ENCODE data around the gene CD79B.

The CD79B gene

DNA sequence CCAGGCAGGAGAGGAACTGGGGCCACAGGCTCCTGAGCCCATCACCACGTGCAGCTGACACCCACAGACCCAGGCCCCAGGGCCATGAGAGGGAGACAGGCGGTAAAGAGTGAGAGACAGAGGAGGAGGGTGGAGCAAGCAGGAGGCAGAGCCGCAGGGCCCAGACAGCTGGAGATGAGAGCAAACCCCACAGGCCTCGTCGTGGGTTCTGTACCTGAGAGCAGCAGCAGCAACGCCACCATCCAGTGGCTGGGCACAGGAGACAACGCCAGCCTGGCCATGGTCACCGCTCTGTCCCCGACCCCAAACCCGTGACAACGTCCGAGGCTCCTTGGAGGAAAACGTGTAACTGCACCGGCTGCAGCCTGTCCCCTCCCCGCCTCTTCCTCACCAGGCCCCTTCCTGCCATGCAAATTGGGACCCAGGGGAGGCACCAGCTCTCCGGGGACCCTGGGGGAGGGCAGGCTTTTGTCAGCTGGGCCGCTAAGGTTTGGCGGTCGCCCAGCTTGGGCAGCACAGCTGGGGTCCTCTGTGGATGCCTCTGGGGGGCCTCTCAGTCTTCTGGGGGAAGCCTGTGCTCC is at the start of gene CD79B:
CD79B (minus strand) TSS at position 351 of the 581 bp plus-strand sequence; CDS start at position 281, 70 bp downstream.
- no peak for DNase-seq

- no peak for DNase-seq
These were observed 46.4 kb upstream of the CD79B start for GRCh38 chr17:63978272-63979200.

- no peak for DNase-seq
These were observed 44.6 kb upstream of the CD79B start for GRCh38 chr17:63976702-63977101.

DNA sequence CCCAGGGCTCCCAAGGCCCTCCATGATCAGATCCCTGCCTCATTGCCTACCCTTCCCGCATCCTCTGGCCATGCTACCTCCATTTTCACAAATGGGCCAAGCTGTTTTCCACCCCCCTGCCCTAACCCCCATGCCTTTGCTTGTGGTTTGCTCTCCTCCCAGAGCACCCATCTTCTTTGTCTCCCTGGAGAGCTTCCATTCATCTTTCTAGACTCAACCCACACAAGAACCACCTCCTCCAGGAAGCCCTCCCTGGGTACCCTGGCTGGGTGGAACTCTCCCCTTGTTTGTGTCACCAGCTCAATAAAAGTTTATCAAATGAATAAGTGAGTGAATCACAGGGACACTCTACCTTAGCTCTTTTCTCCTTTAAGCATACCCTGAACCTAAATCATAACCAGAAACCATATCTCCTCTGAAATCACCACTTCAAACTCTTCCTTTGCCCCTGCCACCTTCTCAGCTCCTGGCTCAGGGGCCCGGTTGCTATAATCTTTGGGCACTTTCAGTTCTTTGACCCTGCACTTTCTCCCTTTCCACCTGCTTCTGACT is 43.5 kb upstream of the CD79B start:
- no peak for DNase-seq

- no peak for DNase-seq
These were observed 42.6 kb upstream of the CD79B start for GRCh38 chr17:63974594-63975192.

DNA sequence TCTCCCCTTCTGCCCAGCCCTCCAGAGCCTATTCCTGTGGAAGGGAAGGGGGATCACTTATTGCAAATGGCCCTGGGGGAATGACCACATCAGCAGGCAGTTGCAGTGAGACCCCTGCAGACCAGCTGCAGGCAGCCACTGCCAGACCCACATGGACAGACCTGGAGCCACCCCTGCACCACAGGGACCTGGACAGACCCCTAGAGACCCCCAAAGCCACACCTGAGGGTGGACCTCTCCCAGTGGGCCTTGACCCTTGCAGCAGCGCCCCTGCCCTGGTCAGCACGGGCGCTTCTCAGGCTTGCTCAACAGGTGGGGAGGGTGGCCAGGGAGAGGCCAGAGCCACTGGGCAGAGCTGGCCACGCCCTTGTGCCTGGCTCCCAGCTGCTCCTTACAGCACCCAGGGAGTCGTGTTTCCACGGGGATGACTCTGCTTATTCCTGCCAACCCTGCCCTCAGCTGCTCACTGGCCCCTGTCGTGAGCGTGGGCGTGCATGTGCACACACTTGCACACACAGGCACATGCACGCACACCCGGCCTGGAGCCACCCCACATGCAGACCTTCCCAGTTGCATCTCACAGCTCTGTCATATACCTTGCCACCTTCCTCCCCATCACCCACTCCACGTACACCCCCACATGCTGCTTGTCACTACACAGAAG is 41.9 kb upstream of the CD79B start:
- DNase-seq: no peak

DNA sequence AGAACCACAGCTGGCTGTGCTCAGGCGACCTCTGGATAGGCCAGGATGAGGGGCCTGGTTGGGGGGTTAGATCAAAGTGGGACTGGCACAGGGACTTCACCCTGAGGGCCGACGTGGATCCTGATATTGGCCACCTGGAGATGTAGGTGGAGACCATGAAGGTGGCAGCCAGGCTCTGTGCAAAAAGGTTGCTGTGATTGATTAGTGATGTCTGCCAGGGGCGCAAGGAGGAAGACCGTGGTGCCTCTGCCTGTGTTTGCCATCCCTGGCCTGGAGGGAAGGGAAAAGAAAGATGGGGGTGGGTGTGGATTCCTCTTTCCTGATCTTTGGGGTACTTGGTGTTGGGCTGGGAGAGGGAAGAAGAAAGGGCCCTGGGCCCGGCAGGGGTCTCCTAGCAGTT is 41.1 kb upstream of the CD79B start:
- DNase-seq: no peak

GRCh38 chr17:63972796-63973195 is 40.7 kb upstream of the CD79B start, which contains the start of gene SCN4A:
SCN4A (minus strand) TSS chr17:63972918; CDS start chr17:63972841, 77 bp downstream.
- DNase-seq: no peak

DNA sequence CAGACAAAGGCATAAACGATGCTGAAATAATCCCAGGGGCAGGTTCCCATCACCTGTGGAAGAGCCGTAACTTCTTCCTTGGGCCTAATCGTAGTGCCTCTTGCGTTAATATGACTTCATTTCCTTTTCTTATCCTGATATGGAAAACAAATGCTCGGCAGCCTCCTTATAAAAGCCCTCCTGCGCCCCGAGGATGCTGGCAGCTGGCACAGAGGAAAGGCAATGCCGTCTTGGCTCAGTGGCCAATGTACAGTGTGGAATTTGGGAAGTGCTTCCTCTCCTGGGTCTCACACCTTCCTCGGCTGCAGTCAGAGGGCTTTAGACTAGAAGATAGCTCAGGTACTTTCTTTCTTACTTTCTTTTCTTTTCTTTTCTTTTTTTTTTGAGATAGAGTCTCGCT is 37.1 kb upstream of the CD79B start:
- no peak for DNase-seq

DNA sequence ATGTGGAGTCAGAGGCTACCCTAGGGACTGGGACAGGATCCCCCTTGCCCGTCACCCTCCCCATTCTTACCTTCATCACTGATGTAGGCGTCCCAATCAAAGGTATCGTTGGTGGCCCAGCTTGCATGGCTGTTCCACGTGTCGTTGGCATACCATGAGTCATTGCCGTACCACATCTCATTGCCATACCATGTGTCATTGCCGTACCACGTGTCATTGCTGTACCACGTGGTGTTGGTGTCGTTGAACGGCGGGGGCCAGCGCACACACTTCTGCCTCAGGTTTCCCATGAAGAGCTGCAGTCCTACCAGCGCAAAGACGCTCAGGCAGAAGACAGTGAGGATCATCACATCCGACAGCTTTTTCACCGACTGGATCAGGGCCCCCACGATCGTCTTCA is 35.8 kb upstream of the CD79B start:
- no peak for DNase-seq

DNA sequence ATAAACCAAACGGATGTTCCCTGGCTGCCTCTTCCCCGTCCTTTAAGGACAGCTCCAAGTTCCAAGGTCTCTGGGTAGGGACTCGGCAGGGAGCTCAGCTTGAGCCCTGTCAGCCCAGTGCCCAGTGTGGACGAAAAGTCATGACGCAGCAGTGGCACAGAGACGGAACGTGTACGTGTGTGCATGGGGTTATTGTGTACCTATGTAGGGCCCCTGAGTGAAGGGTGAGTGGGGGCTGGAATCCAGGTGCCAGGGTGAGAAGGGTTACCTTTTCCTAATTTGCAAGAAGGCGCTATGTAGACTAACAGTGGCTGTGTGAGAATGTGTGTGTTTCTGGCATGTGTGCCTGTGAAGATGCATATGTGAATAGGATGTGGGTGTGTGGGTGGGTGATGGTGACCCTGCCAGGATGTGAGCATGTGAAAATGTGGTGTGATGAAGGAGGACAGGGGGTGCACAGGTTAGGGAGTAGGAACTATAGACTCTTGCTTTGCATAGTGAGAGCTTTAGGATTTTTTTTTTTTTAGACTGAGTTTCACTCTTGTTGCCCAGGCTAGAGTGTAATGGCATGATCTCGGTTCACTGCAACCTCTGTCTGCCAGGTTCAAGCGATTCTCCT is 34.6 kb upstream of the CD79B start:
- no peak for DNase-seq

- no peak for DNase-seq
These were observed 31.0 kb upstream of the CD79B start for GRCh38 chr17:63963123-63963522.

DNA sequence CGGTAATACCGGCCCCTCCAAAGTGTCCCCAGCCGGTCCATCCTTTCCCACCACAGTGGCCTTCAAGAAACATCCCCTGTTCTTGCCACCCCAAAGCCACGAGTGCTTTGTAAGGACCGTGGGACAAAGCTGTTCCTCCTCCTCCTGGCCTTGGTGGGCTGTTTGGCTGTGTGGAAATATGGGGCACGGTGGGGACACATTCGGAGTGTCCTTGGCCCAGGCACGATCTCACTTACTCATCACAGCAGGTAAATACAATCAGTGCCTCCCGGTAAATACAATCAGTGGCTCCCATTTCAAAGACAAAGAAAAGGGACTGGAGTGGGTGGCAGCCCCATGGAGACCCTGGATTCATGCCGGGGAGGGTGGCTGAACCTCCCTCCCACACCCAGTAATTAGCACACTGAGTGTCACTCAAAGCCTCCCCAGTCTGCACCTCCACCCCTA is 30.2 kb upstream of the CD79B start:
- DNase-seq: no peak

DNA sequence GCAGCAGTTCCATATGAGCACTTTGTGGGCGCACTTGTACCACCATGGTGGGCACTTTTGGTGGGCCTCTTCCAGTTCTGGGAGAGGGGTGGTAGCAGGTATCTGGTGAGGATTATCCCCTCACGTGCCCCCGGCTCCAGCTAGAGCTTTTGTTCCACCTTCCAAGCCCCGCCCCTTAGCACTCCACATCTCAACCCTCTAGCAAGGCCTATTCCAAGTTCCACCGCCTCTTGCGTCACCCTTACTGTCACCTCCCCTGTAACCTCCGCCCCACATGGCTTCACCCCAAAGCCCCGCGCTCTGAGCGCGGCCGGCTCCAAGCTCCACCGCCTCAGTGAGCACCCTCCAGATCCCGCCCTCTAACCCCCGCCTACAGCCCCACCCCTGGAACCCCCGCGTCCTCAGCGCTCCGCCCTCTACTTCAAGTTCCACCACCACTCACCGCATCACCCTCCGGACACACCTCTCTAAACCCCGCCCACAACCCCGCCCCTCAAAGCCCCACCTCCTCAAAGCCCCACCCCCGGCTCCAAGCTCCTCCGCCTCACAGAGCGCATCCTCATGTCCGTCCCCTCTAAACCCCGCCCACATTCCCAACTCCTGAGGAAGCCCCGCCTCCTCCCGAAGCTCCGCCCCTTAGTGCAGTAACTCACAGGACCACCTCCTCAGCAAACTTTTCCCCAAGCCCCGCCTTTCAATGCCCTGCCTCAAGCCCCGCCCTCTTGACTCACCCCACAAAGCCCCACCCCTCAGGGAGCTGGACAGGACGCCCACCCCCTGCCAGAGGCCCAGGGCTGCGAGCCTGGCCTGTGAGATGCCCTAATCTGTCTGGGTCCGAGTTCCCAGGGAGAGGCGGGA is 29.5 kb upstream of the CD79B start:
- DNase-seq: peak in 2 of 51 donors; percentile 29 to 64

DNA sequence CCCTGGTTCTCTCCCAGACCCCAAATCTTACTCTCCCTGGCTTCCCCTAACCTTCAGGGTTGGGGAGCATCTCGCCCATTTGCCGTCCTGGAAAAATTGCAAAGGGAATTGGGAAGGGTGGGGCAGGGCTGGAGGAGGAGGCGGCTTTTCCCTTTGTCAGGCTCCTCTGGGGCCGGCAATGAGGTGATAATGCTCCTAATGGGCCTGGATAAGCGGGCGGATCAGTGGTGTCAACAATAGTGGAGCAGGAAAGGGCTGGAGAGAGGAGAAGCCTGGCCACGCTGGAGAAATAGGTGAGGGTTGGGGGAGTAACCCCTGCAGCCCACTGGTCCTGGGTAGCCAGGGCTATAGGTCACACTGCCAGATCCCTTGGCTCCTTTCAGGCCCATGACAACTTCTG is 28.3 kb upstream of the CD79B start:
- no peak for DNase-seq

- DNase-seq: no peak
These were observed 27.9 kb upstream of the CD79B start for GRCh38 chr17:63960006-63960405.

- DNase-seq: no peak
These were observed 24.3 kb upstream of the CD79B start for GRCh38 chr17:63956296-63956920.

DNA sequence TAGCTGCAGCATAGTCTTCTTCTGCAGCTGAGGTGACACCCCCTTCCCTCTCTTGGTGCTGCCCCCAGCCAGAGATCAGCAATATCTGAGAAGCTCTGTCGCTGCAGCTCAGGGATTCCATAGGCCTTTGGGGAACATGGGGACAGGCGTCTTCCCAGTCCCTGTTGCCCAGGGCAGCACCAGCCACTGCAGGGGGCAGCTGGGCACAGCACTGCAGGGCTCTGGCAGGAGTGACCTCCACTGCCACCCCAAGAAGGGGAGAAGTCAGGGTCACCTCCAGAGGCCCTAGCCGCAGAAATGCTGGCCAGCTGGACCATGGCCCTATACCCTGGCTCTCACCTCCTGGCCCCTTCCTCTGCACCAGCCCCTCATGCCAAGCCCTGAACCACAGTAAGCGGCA is 23.7 kb upstream of the CD79B start:
- DNase-seq: no peak

- no peak for DNase-seq
These were observed 23.1 kb upstream of the CD79B start for GRCh38 chr17:63955232-63955631.

All from hypothalamus (tissue), 51 donors.